Effector memory CD4-positive, alpha-beta T cell (primary cell): Measurements from ENCODE around the gene NVL.

Experiments used
- DNase-seq, 3 donors: peaks; one replicate each; pipeline ENCODE4 v3.0.0-alpha.2; 2020
- H3K27ac ChIP-seq: 2 replicates; pipeline ENCODE4 v1.7.0; 2013; ENCODE audit warnings: mild to moderate bottlenecking, low read length, moderate library complexity; ENCODE audit not compliant: insufficient read depth, poor library complexity, severe bottlenecking
- H3K27me3 ChIP-seq: replicated peaks from 2 replicates; pipeline ENCODE4 v1.7.0; 2013; ENCODE audit warnings: mild to moderate bottlenecking, low read length; ENCODE audit not compliant: insufficient read depth, control insufficient read depth, poor library complexity, severe bottlenecking
- H3K36me3 ChIP-seq: 2 replicates; pipeline ENCODE4 v1.7.0; 2013; ENCODE audit warnings: mild to moderate bottlenecking, low read length, moderate library complexity; ENCODE audit not compliant: control insufficient read depth, insufficient read depth
- H3K4me1 ChIP-seq: 2 replicates; pipeline ENCODE4 v1.7.0; 2013; ENCODE audit warnings: low read length, mild to moderate bottlenecking; ENCODE audit not compliant: control insufficient read depth, insufficient read depth, poor library complexity, severe bottlenecking
- H3K4me3 ChIP-seq: 2 replicates; pipeline ENCODE4 v1.7.0; 2013; ENCODE audit warnings: low read length, low read depth, mild to moderate bottlenecking; ENCODE audit not compliant: insufficient read depth, poor library complexity, severe bottlenecking
- H3K9me3 ChIP-seq: 2 replicates; pipeline ENCODE4 v1.7.0; 2013; ENCODE audit warnings: mild to moderate bottlenecking, low read length, moderate library complexity; ENCODE audit not compliant: control insufficient read depth

The NVL gene

GRCh38 chr1:224251741-224252146 lies 78.2 kb downstream of the NVL start:
- no peaks in the 10 kb centered on the region for H3K27me3 ChIP-seq
- peaks cover 16% of the 10 kb centered on the region for H3K36me3 ChIP-seq
- no peak overlapping the region for H3K4me3 ChIP-seq
- no peaks in the 10 kb centered on the region for H3K4me1 ChIP-seq
- no peak for DNase-seq
- H3K27ac ChIP-seq = no peak overlapping the region
- H3K9me3 ChIP-seq = no peaks in the 10 kb centered on the region

GRCh38 chr1:224245188-224245587 lies 84.8 kb downstream of the NVL start:
- Histone ChIP-seq H3K4me3 (no peak overlapping the region), H3K27ac (peak overlapping the region; percentile 18), H3K36me3 (peaks cover 16% of the 10 kb centered on the region), H3K4me1 (peaks cover 14% of the 10 kb centered on the region), H3K27me3 (no peaks in the 10 kb centered on the region), H3K9me3 (no peaks in the 10 kb centered on the region)
- no peak for DNase-seq

- no peak overlapping the region for H3K27ac ChIP-seq
- no peak for DNase-seq
- H3K4me3 ChIP-seq = no peak overlapping the region
- no peaks in the 10 kb centered on the region for H3K4me1 ChIP-seq
- H3K27me3 ChIP-seq = no peaks in the 10 kb centered on the region
- H3K36me3 ChIP-seq = peaks cover 21% of the 10 kb centered on the region
- no peaks in the 10 kb centered on the region for H3K9me3 ChIP-seq
These were observed 91.2 kb downstream of the NVL start for GRCh38 chr1:224238756-224239155.

GRCh38 chr1:224238212-224238611 lies 91.8 kb downstream of the NVL start:
- no peaks in the 10 kb centered on the region for H3K4me1 ChIP-seq
- DNase-seq = no peak
- no peak overlapping the region for H3K27ac ChIP-seq
- no peaks in the 10 kb centered on the region for H3K27me3 ChIP-seq
- no peaks in the 10 kb centered on the region for H3K9me3 ChIP-seq
- H3K4me3 ChIP-seq = no peak overlapping the region
- peaks cover 21% of the 10 kb centered on the region for H3K36me3 ChIP-seq

GRCh38 chr1:224237119-224237881 lies 92.7 kb downstream of the NVL start:
- H3K9me3 ChIP-seq = no peaks in the 10 kb centered on the region
- no peak overlapping the region for H3K4me3 ChIP-seq
- peaks cover 25% of the 10 kb centered on the region for H3K36me3 ChIP-seq
- no peak overlapping the region for H3K27ac ChIP-seq
- no peaks in the 10 kb centered on the region for H3K4me1 ChIP-seq
- no peaks in the 10 kb centered on the region for H3K27me3 ChIP-seq
- DNase-seq = no peak

GRCh38 chr1:224235813-224236493 lies 94.0 kb downstream of the NVL start:
- H3K4me3 ChIP-seq = no peak overlapping the region
- H3K36me3 ChIP-seq = peaks cover 25% of the 10 kb centered on the region
- DNase-seq = no peak
- no peaks in the 10 kb centered on the region for H3K27me3 ChIP-seq
- no peaks in the 10 kb centered on the region for H3K9me3 ChIP-seq
- H3K4me1 ChIP-seq = no peaks in the 10 kb centered on the region
- no peak overlapping the region for H3K27ac ChIP-seq

- H3K9me3 ChIP-seq = no peaks in the 10 kb centered on the region
- H3K27ac ChIP-seq = no peak overlapping the region
- DNase-seq = no peak
- H3K4me1 ChIP-seq = no peaks in the 10 kb centered on the region
- no peak overlapping the region for H3K4me3 ChIP-seq
- H3K27me3 ChIP-seq = no peaks in the 10 kb centered on the region
- peaks cover 33% of the 10 kb centered on the region for H3K36me3 ChIP-seq
These were observed 96.0 kb downstream of the NVL start for GRCh38 chr1:224234017-224234416.

- Histone ChIP-seq H3K36me3 (peaks cover 21% of the 10 kb centered on the region), H3K9me3 (no peaks in the 10 kb centered on the region)
- no peak for DNase-seq
These were observed 103.0 kb downstream of the NVL start for GRCh38 chr1:224226849-224227502.

GRCh38 chr1:224223819-224224714 lies 105.9 kb downstream of the NVL start:
- no peak for DNase-seq
- no peak overlapping the region for H3K4me3 ChIP-seq

More at GRCh38 chr1:224226849-224227502, 103.0 kb downstream of the NVL start:
- no peak overlapping the region for H3K4me3 ChIP-seq
- H3K4me1 ChIP-seq = no peaks in the 10 kb centered on the region
- no peaks in the 10 kb centered on the region for H3K27me3 ChIP-seq
- H3K27ac ChIP-seq = no peak overlapping the region

More at GRCh38 chr1:224223819-224224714, 105.9 kb downstream of the NVL start:
- H3K27ac ChIP-seq = no peak overlapping the region
- H3K9me3 ChIP-seq = no peaks in the 10 kb centered on the region
- H3K4me1 ChIP-seq = no peaks in the 10 kb centered on the region
- H3K36me3 ChIP-seq = peaks cover 13% of the 10 kb centered on the region
- H3K27me3 ChIP-seq = no peaks in the 10 kb centered on the region
